Measurements from ENCODE around the gene ACP2.
A peak's percentile ranks its signal among the peaks of the same experiment; 100 is the strongest.

Gene ACP2

DNA sequence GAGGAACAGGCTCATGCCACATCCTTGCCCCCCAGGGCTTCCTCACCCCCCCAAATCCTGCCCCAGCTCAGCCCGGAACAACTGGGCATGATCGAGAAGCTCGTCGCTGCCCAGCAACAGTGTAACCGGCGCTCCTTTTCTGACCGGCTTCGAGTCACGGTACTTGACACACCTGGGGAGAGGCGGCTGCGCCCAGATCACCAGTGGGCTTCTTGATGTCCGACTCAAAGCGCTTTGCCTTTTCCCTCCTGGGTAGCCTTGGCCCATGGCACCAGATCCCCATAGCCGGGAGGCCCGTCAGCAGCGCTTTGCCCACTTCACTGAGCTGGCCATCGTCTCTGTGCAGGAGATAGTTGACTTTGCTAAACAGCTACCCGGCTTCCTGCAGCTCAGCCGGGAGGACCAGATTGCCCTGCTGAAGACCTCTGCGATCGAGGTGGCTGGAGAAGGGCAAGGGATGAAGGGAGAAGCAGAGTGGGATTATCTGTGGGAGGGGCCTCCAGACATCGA, 12.7 kb upstream of the ACP2 start:
- Histone ChIP-seq H3K27me3 (ENCODE audit: insufficient read depth, low read length, poor library complexity, severe bottlenecking) (no peaks in the 10 kb centered on the region), H3K9me2 (replicated peaks; ENCODE audit: low read depth, low read length) (no peaks in the 10 kb centered on the region), H3K36me3 (ENCODE audit: insufficient read depth, low read length) (no peaks in the 10 kb centered on the region), H3K79me2 (ENCODE audit: insufficient read depth, low read length) (no peaks in the 10 kb centered on the region), H3K4me1 (ENCODE audit: insufficient read depth, low read length, poor library complexity, severe bottlenecking) (peaks cover 47% of the 10 kb centered on the region), H2AFZ (ENCODE audit: low read length) (no peak overlapping the region), H3K9me3 (ENCODE audit: insufficient read depth, low read depth, low read length) (no peaks in the 10 kb centered on the region), H3K9ac (ENCODE audit: low read depth, low read length, poor library complexity, severe bottlenecking) (no peak overlapping the region), H3K4me2 (ENCODE audit: low read depth, low read length, poor library complexity, severe bottlenecking) (no peak overlapping the region), H3K4me3 (ENCODE audit: low read length, poor library complexity, severe bottlenecking) (no peak overlapping the region), H4K20me1 (ENCODE audit: insufficient read depth, low read length, poor library complexity, severe bottlenecking) (no peaks in the 10 kb centered on the region), H3F3A (ENCODE audit: low read depth) (no peaks in the 10 kb centered on the region; the same call in 1 of the 2 replicates)
- TF ChIP-seq, protein P1, sequence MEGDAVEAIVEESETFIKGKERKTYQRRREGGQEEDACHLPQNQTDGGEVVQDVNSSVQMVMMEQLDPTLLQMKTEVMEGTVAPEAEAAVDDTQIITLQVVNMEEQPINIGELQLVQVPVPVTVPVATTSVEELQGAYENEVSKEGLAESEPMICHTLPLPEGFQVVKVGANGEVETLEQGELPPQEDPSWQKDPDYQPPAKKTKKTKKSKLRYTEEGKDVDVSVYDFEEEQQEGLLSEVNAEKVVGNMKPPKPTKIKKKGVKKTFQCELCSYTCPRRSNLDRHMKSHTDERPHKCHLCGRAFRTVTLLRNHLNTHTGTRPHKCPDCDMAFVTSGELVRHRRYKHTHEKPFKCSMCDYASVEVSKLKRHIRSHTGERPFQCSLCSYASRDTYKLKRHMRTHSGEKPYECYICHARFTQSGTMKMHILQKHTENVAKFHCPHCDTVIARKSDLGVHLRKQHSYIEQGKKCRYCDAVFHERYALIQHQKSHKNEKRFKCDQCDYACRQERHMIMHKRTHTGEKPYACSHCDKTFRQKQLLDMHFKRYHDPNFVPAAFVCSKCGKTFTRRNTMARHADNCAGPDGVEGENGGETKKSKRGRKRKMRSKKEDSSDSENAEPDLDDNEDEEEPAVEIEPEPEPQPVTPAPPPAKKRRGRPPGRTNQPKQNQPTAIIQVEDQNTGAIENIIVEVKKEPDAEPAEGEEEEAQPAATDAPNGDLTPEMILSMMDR (conservative IDR thresholded peaks at IDR 0.05; ENCODE audit: low read length): no peak
- no peak for TF ChIP-seq EZH2phosphoT487 (IDR thresholded peaks at IDR 0.05; ENCODE audit: borderline replicate concordance)

- Histone ChIP-seq H3K9me2 (replicated peaks; ENCODE audit: low read depth, low read length) (no peaks in the 10 kb centered on the region), H3K27me3 (ENCODE audit: insufficient read depth, low read length, poor library complexity, severe bottlenecking) (no peaks in the 10 kb centered on the region), H3K4me1 (ENCODE audit: insufficient read depth, low read length, poor library complexity, severe bottlenecking) (peaks cover 39% of the 10 kb centered on the region), H3K36me3 (ENCODE audit: insufficient read depth, low read length) (no peaks in the 10 kb centered on the region), H3F3A (ENCODE audit: low read depth) (no peaks in the 10 kb centered on the region), H3K9me3 (ENCODE audit: insufficient read depth, low read depth, low read length) (no peaks in the 10 kb centered on the region), H3K79me2 (ENCODE audit: insufficient read depth, low read length) (no peaks in the 10 kb centered on the region), H3K9ac (ENCODE audit: low read depth, low read length, poor library complexity, severe bottlenecking) (no peak overlapping the region), H3K4me2 (ENCODE audit: low read depth, low read length, poor library complexity, severe bottlenecking) (no peak overlapping the region), H3K4me3 (ENCODE audit: low read length, poor library complexity, severe bottlenecking) (no peak overlapping the region), H2AFZ (ENCODE audit: low read length) (no peak overlapping the region), H4K20me1 (ENCODE audit: insufficient read depth, low read length, poor library complexity, severe bottlenecking) (no peaks in the 10 kb centered on the region)
- TF ChIP-seq, protein P1 (conservative IDR thresholded peaks at IDR 0.05; ENCODE audit: low read length): no peak
- TF ChIP-seq EZH2phosphoT487 (IDR thresholded peaks at IDR 0.05; ENCODE audit: borderline replicate concordance): no peak
Measured at GRCh38 chr11:47260366-47260765, 11.8 kb upstream of the ACP2 start.

DNA sequence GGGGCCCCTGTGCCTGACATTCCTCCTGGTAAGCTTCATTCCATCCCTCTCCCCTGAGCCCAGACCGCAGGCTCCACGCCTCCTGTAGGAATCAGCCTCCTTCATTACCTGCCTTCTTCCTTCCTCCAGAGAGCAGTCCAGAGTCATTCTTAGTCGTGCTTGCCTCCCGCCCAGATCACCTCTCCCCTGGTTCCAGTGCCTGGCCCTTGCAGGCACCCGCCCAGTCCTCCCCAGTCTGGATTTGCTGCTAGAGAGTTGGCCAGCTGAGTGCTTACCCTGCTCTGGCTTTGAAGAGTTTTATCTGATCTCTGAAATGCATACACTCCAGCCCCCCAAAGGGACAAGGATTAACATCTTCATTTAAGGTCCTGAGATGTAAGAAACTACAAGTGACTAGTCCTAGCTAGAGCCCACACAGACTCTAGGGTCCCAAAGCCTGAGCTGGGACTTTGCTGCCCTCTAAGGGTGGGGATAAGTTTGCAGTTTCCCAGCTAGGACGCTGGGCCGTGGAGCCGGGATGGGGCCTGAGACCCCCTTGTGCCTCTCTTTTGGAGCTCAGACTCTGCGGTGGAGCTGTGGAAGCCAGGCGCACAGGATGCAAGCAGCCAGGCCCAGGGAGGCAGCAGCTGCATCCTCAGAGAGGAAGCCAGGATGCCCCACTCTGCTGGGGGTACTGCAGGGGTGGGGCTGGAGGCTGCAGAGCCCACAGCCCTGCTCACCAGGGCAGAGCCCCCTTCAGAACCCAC, 10.8 kb upstream of the ACP2 start:
- Histone ChIP-seq H3K79me2 (ENCODE audit: insufficient read depth, low read length) (no peaks in the 10 kb centered on the region), H3K4me2 (ENCODE audit: low read depth, low read length, poor library complexity, severe bottlenecking) (peak overlapping the region; percentile 28), H3K36me3 (ENCODE audit: insufficient read depth, low read length) (no peaks in the 10 kb centered on the region), H2AFZ (ENCODE audit: low read length) (no peak overlapping the region; the same call in 1 of the 2 replicates), H4K20me1 (ENCODE audit: insufficient read depth, low read length, poor library complexity, severe bottlenecking) (no peaks in the 10 kb centered on the region), H3K9ac (ENCODE audit: low read depth, low read length, poor library complexity, severe bottlenecking) (peak overlapping the region; percentile 44), H3K4me1 (ENCODE audit: insufficient read depth, low read length, poor library complexity, severe bottlenecking) (peaks cover 30% of the 10 kb centered on the region), H3K27me3 (ENCODE audit: insufficient read depth, low read length, poor library complexity, severe bottlenecking) (no peaks in the 10 kb centered on the region), H3F3A (ENCODE audit: low read depth) (no peaks in the 10 kb centered on the region), H3K4me3 (ENCODE audit: low read length, poor library complexity, severe bottlenecking) (no peak overlapping the region), H3K9me3 (ENCODE audit: insufficient read depth, low read depth, low read length) (no peaks in the 10 kb centered on the region), H3K9me2 (replicated peaks; ENCODE audit: low read depth, low read length) (no peaks in the 10 kb centered on the region)
- no peak for TF ChIP-seq EZH2phosphoT487 (IDR thresholded peaks at IDR 0.05; ENCODE audit: borderline replicate concordance)
- TF ChIP-seq, protein P1 (conservative IDR thresholded peaks at IDR 0.05; ENCODE audit: low read length): peak; percentile 78

Data from Loucy (cell line).